NB4 (cell line): Measurements from ENCODE around the gene HNF1B.

Source experiments
- DNase-seq: peaks from one replicate; pipeline ENCODE4 v3.0.0; 2010; ENCODE audit warnings: low read depth
- H3K4me3 ChIP-seq: one replicate; pipeline ENCODE4 v1.5.1; 2011; ENCODE audit warnings: mild to moderate bottlenecking, low read depth, low read length, moderate library complexity
- MAX ChIP-seq: IDR thresholded peaks from 2 replicates; pipeline ENCODE4 v1.6.1; 2011; ENCODE audit warnings: low read depth, low read length
- MYC ChIP-seq: IDR thresholded peaks from 2 replicates; pipeline ENCODE4 v1.6.1; 2011; ENCODE audit warnings: low read depth, low read length
- POLR2A ChIP-seq: IDR thresholded peaks from 2 replicates; pipeline ENCODE4 v1.6.1; 2011; ENCODE audit warnings: mild to moderate bottlenecking; ENCODE audit not compliant: insufficient read length; ENCODE audit errors: extremely low read depth
- TF ChIP-seq, protein P1 (sequence below): IDR thresholded peaks from one replicate; pipeline ENCODE4 v1.5.1; 2012; ENCODE audit warnings: low read depth, low read length

The HNF1B gene

GRCh38 chr17:37678036-37678435, 66.8 kb downstream of the HNF1B start:
- no peak for DNase-seq
- H3K4me3 ChIP-seq: no peak overlapping the region
- TF ChIP-seq MYC (no peak), MAX (no peak), POLR2A (no peak)
- TF ChIP-seq, protein P1, sequence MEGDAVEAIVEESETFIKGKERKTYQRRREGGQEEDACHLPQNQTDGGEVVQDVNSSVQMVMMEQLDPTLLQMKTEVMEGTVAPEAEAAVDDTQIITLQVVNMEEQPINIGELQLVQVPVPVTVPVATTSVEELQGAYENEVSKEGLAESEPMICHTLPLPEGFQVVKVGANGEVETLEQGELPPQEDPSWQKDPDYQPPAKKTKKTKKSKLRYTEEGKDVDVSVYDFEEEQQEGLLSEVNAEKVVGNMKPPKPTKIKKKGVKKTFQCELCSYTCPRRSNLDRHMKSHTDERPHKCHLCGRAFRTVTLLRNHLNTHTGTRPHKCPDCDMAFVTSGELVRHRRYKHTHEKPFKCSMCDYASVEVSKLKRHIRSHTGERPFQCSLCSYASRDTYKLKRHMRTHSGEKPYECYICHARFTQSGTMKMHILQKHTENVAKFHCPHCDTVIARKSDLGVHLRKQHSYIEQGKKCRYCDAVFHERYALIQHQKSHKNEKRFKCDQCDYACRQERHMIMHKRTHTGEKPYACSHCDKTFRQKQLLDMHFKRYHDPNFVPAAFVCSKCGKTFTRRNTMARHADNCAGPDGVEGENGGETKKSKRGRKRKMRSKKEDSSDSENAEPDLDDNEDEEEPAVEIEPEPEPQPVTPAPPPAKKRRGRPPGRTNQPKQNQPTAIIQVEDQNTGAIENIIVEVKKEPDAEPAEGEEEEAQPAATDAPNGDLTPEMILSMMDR: no peak

- TF ChIP-seq MYC: no peak
- TF ChIP-seq, protein P1: no peak
- TF ChIP-seq POLR2A: no peak
- no peak for TF ChIP-seq MAX
- no peak overlapping the region for H3K4me3 ChIP-seq
- no peak for DNase-seq
These were observed 67.8 kb downstream of the HNF1B start for GRCh38 chr17:37677021-37677420.

DNA sequence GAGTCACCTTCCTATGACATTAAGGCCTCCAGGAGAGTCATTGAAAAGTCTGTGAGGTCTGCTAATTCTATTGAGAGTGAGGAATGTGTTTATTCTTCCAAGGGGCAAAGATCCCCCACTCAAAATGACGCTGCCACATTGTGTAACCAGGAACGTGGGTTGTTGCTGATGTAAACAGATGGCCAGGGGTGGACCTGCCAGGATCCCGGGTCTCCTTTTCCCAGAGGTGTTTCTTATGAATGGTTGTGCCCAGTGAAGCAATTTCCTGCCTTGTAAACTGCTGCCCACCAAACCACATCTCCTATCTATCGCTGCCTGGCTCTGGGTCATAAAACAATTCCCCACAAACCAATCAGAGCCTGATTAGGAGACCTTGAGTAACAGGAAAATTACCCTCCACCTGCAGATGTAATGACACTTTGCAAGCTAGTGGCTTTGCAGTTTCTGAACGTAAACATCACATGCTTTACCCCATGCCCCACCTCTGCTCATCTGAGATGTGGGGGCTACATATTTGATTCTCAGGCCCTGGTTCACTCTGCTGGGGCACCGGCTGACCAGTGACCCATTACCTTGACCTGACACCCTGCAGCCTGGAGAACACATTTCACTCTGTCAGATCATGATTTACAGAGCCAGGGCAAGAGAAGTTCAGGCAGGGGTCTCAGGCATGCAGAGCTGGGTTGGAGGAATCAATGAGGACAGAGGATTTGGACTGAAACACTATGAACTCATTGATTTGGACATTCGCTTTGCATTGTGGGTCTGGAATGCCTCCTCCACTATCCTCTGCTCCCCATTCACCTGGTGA, 68.5 kb downstream of the HNF1B start:
- DNase-seq: peak; percentile 95
- peak; percentile 18; the same call in 1 of the 2 replicates for TF ChIP-seq MAX
- no peak for TF ChIP-seq POLR2A
- peak; percentile 12; the same call in 1 of the 2 replicates for TF ChIP-seq MYC

DNA sequence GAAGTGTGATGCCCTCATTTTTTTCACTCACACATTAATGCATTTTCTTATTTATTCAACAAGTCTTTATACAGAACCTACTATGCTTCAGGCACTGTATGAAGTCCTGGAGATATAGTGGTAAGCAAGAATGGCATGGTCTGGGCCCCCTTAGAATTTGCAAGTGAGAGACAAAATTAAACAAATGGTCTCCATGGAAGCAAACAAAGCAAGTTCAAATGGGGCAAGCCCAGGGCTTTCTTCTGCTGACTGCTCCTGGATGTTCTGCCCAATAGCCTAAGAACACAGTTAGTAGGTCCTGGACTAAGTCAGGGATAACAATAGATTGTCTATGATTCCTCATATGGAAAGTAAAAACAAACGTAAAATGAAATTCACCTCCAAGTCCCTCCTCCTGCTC, 70.3 kb downstream of the HNF1B start:
- TF ChIP-seq, protein P1: no peak
- TF ChIP-seq MAX: no peak
- no peak for TF ChIP-seq MYC
- TF ChIP-seq POLR2A: no peak
- DNase-seq: no peak

More for the DNA sequence above, 68.5 kb downstream of the HNF1B start:
- no peak overlapping the region for H3K4me3 ChIP-seq

DNA sequence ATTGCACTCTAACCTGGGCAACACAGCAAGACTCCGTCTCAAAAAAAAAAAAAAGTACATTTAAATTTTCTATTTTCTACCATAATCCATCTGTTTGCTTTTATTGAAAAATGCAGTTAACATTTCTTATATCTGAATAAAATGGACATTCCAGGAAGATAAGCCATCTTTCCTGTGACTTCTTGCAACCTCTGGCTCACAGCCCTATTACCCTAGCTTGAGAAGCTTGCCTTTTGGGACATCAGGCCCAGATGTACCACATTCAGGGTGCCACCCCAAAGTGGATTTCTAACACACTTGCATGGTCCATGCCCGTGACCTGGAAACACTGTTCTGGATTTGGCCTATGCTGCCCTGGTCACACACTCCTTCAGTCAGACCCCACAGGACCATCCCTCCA, 71.5 kb downstream of the HNF1B start:
- TF ChIP-seq MAX (no peak), POLR2A (no peak)
- no peak overlapping the region for H3K4me3 ChIP-seq
- no peak for DNase-seq

More for the DNA sequence above, 70.3 kb downstream of the HNF1B start:
- no peak overlapping the region for H3K4me3 ChIP-seq

DNA sequence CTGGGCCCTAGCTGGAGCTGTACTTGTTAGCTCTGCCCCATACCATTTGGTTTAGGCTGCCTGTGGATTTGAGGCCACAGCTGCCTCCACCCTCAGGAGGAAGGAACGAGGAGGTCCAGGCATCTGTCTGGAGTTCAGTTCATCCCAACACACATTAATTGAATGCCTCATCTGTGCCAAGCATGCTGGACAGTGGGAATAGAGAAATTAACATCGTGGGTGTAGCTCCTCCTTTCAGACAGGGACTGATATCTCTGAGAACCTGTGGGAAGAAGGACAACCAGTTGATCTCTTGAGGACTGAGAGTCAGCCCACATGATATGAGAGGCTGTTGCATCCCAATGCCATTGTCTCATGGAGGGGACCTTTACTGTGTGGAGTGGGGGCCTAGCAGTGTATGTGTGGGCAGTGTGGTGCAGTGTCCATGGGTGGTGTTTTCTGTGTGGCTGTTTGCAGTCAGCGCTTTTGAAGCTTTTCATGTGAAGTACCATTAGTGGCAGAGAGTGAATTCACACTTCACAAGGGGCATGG, 72.2 kb downstream of the HNF1B start:
- TF ChIP-seq POLR2A (no peak), MYC (no peak)
- TF ChIP-seq, protein P1: no peak
- no peak for DNase-seq
- no peak overlapping the region for H3K4me3 ChIP-seq
